Mammary epithelial cell (primary cell): ENCODE results near the gene BDNF.

ENCODE experiments used
- EZH2 ChIP-seq: IDR thresholded peaks from 2 replicates; pipeline ENCODE4 v1.6.1; 2012; ENCODE audit warnings: low read length, inconsistent platforms, borderline replicate concordance
- TF ChIP-seq, protein P1 (sequence below), 2 donors: IDR thresholded peaks in 1 of 2; conservative IDR thresholded peaks in 1 of 2; 2 replicates each; pipeline ENCODE4 v1.5.1; 2011 to 2012; ENCODE audit warnings: inconsistent platforms in 2 of 2, low read length in 2 of 2, mild to moderate bottlenecking in 2 of 2, control low read depth in 1 of 2, low read depth in 1 of 2; ENCODE audit not compliant: insufficient read depth in 1 of 2; ENCODE audit errors: extremely low read depth in 1 of 2

DNA sequence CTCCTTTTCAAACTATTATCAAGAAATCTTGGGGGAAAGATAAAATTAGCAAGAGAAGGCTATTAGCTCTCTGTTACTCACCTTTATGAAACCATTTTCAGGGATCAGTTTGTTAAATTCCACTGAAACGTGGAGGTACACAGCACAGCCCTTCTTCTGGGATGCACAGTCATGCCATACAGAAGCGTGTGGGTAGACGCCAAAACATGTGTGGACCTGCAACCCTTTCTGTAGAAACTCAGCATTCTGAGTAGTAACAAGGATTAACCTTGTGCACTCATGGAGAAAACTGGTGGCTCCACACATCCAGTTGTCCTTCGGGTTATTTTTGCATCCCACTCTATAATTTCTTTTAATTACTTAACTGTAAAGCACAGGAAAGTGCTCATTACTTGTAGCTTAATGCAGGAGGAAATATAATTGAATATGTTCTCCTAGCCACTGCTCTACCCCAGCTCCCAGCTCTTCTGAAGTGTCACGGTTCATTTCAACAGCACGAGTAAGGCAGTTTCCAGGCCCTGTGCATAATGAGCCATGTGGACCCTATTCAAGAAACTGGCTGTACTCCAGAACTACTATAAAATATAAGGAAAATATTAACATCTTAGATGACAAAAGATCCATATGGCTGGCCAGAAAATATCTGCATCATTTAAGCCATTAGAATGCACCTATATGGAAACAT lies 26.1 kb downstream of the BDNF start:
- TF ChIP-seq, protein P1, sequence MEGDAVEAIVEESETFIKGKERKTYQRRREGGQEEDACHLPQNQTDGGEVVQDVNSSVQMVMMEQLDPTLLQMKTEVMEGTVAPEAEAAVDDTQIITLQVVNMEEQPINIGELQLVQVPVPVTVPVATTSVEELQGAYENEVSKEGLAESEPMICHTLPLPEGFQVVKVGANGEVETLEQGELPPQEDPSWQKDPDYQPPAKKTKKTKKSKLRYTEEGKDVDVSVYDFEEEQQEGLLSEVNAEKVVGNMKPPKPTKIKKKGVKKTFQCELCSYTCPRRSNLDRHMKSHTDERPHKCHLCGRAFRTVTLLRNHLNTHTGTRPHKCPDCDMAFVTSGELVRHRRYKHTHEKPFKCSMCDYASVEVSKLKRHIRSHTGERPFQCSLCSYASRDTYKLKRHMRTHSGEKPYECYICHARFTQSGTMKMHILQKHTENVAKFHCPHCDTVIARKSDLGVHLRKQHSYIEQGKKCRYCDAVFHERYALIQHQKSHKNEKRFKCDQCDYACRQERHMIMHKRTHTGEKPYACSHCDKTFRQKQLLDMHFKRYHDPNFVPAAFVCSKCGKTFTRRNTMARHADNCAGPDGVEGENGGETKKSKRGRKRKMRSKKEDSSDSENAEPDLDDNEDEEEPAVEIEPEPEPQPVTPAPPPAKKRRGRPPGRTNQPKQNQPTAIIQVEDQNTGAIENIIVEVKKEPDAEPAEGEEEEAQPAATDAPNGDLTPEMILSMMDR (conservative IDR thresholded peaks at IDR 0.05 in 1 of 2, IDR thresholded peaks at IDR 0.05 in 1 of 2; ENCODE audit: extremely low read depth in 1 of 2, insufficient read depth in 1 of 2, low read depth in 1 of 2, low read length in 2 of 2), result no peak
- TF ChIP-seq EZH2, result no peak
